HG02870 (cell line): ENCODE results near the gene PLCB4.
A peak's percentile ranks its signal among the peaks of the same experiment; 100 is the strongest.

ENCODE experiments used
- ATAC-seq: cut with Tn5 transposase; IDR thresholded peaks from one replicate; pipeline ENCODE4 v1.9.1; 2021; ENCODE audit warnings: mild to moderate bottlenecking, moderate library complexity; ENCODE audit not compliant: unreplicated experiment

PLCB4 gene

GRCh38 chr20:9417665-9418064 lies 348.8 kb downstream of the PLCB4 start:
- no peak for ATAC-seq

GRCh38 chr20:9422321-9423057 lies 353.6 kb downstream of the PLCB4 start:
- no peak for ATAC-seq

DNA sequence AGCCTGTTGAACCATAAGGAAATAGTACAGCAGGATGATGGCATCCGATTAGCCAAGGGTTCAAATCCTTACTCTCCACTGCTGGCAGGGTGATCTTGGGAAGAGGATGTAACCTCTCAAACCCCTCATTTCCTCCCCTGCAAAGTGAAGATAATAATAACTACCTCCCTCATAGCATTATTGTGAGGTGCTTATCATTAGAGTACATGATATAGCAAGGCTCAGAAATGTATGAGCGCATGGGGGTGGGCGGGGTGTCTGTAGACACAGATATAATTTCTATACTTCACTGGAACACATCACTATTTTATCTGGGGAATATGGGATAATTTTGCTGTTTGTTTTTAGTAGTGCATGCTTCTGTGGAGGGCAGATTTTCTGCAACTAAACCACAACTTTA lies 355.7 kb downstream of the PLCB4 start:
- no peak for ATAC-seq

DNA sequence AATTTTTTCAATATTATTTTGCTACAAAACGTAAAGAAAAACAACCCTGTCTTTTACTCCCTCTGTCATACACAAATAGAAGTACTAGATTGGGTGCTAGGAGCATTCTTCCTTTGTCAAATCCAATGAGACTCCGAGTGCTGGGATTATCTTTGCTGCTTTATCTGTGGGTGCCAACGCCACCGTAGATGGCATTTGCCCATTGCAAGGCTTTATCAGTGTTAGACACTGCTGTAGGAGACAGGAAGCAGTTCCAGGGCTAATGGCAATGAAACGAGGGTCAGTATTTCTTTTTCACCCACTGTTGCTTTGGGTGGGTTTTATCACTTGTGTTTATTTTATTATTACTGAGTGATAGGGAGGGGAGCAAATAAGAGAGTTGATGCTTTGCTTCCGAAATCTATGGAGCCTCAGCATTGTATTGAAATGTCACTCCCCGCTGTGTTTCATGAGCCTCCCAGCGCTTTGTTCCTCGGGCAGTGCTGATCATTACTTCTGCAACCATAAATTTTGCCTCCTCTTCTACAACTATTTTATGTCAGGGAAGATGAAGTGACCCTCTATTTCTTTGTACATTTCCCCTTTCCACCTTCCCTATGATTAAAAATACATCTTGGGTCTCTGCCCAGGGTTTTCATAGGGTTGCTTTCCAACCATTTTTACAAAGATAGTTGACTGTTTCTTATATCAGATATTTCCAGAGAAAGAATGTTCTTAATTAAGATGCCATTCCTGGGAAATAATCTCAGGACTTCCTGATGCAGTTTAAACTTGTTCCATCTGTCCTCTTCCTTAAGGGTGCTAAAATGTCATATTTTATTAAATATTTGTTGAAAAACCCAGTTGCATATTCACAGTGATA lies 358.8 kb downstream of the PLCB4 start:
- no peak for ATAC-seq

- ATAC-seq = no peak
These were observed 359.4 kb downstream of the PLCB4 start for GRCh38 chr20:9428292-9428607.

- ATAC-seq = no peak
These were observed 370.9 kb downstream of the PLCB4 start for GRCh38 chr20:9439806-9440205.

GRCh38 chr20:9440892-9441291 lies 372.0 kb downstream of the PLCB4 start:
- no peak for ATAC-seq

DNA sequence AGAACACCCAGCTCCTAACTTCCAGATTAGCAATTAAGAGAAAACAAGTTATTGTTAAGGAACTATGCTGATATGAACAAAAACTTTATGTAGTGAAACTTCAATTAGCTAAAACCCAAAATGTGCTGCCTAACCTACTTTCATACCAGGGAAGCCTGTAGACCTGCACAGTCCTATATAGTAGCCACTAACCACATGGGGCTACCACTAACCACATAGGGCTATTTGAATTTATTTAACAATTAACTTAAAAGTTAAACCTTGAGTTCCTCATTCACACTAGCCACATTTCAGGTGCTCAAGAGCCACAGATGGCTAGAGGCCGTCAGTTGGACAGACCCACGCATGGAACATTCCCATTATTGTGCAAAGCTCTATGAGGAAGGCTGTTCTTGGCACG lies 373.1 kb downstream of the PLCB4 start:
- ATAC-seq = peak; percentile 43

DNA sequence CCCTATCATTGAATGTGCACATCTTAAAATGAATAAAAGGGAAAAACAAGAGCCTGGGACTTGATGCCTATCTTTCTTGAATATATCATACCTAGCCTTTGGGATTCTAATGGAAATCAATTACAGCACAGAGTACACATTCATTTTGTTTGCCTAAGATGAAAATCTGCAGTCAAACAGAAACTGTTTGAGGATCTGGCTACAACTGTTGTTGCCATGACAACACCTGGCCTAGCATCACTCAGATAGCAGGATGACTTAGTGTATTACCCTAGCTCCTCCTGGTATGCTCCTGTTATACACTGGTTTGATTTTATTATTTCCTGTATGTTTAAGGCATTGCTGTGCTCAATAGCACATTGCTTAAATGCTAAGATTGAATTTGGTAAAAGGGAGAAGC lies 374.0 kb downstream of the PLCB4 start:
- ATAC-seq = peak; percentile 83

DNA sequence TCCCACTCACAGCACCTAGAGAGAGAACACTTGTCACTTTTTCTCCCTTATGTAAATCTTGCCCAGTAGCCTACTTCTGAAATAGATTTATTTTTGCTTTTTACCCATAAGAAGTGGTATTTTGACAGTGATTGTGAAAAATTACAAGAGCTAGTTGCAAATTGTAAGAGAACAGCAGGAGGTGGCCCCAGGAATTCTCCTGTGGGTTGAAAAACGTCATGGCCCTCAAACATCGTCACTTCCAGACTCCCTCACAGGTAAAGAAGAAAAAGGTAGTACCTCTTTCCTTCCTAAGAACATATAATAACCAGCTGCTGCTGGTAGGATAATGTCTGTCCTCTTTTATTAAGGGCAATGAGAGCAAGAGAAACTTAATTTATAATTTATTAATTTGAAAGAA lies 376.0 kb downstream of the PLCB4 start:
- no peak for ATAC-seq

- no peak for ATAC-seq
These were observed 378.3 kb downstream of the PLCB4 start for GRCh38 chr20:9447182-9447581.

GRCh38 chr20:9453201-9453600 lies 384.3 kb downstream of the PLCB4 start:
- no peak for ATAC-seq

GRCh38 chr20:9454791-9455190 lies 385.9 kb downstream of the PLCB4 start:
- ATAC-seq = no peak

- ATAC-seq = no peak
These were observed 388.2 kb downstream of the PLCB4 start for GRCh38 chr20:9457136-9457535.

GRCh38 chr20:9458138-9458796 lies 389.4 kb downstream of the PLCB4 start:
- ATAC-seq = no peak

DNA sequence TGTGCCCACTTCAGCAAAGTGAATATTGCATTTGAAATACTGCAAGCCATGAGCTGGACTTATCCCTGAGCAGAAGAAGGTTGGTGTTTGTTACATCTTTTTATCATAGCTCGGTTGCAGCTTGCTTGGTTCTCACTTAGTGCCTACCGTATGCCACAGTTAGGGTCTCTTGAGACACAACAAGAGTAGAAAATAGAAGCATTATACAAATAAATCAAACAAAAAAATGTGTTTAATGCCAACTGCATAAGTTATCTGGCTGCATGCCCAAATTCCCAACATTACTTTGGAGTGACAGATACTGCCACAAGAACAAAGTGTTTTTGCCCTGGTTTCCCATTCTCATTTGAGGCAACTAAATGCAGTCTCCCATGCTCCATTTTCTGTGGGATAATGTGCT lies 391.6 kb downstream of the PLCB4 start:
- ATAC-seq = no peak

- no peak for ATAC-seq
These were observed 399.1 kb downstream of the PLCB4 start for GRCh38 chr20:9467995-9468394.

DNA sequence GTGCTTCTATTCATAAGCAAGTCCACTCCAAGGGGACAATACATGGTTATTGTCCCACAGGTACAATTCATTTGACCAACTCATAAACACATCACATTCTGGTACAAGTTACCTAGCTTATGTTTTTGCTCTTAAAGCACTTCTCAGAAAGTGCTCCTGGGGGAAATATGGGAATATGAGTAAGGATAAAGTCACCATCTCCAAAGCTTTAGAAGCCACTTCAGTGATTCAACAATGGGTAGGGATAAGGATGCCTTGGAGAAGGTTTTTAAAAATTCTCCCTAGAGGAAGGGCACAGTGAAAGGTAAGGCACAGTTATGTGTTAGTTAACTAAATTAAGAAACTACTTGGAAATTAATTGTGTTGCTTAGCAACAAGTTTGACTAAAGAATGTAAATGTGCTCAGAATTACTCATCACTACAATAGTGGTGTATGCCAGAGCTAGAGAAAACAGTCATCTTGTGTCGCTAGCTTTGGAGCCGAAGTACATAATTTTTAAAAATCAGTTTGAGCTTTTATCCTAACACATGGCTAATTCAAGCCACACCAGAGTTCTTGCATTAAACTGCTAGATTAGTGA lies 406.0 kb downstream of the PLCB4 start:
- ATAC-seq = no peak

DNA sequence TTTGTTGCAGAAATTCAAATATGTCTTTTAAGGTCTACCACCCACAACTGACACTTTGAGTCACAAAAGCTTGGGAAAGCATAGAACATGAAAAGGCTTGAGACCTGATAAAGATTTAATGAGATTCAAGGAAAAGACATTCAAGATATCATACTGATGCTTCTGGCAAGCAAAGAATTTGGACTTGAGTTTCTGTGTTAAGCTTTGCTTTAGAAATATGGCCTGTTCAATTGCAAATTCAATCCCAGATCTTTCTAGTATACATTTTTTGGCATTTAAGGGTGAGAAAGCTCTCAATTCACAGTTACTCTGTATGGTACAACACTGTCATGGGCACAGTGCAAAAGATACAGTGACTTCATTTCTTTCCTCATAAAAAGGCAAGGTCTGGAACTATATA lies 406.6 kb downstream of the PLCB4 start:
- no peak for ATAC-seq

DNA sequence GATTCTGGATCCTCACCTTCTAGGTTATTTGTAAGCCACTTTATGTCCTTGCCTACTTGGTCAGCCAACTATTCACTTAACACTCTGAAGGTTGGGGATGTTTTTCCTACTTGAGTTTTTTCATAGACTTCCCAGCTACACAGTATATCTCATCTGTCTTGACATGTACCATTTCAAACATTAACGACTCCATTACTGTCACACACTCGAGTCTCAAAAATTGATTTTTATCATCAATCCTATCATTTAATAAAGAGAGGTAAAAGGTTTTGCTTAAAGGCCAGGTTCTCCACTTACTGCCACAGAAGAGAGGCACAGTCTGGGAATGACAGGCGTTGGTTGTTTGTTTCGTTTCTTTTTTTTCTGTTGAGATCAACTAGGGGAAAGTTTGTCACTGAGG lies 407.3 kb downstream of the PLCB4 start:
- no peak for ATAC-seq

DNA sequence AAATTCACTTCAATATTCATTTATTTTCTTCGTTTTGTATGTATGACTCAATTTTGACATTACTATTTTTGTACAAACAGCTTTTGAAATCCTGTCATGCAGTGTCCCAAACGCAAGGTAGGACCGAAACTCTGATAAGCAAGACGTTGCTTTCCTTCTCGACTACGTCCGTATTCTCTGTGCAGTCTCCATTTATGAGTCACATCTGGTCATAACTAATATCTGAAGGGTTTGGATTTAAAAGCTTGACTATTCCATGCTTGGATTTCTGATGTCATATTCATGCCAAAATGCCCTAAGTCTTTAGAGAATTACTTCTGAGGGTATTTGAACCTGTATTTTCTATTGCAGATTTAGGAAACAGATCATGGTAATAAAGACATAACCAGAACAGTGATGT lies 407.8 kb downstream of the PLCB4 start:
- no peak for ATAC-seq

DNA sequence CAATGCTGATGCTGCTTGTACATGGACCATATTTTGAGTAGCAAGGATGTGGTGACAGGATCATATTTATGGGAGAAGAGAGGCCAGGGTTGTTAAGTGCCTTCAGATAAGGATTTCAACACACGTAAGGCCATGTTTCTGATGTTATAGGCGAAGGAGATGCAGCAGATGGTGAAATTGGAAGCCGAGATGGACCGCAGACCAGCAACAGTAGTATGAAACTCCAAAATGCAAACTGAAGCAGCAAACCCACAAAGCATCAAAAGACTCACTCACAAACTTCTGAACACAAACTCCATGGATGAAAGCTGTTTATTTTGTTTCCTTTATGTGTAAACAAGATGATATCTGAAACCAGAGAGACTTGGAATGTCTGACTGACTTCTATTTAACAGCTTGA lies 409.9 kb downstream of the PLCB4 start:
- ATAC-seq = no peak
